Coronary artery (tissue), 2 donors: ENCODE measurements around the gene SAMD11.
A peak's percentile ranks its signal among the peaks of the same experiment; 100 is the strongest.

Experiments used
- DNase-seq: peaks from one replicate; pipeline ENCODE4 v3.0.0-alpha.2; 2017; ENCODE audit warnings: low spot score
- H3K27ac ChIP-seq, 2 donors: fragments of 200-600 bp; sonication (generic); one replicate each; pipeline ENCODE4 v1.5.1; 2016 to 2019
- H3K4me3 ChIP-seq: fragments of 200-600 bp; sonication (generic); 2 replicates; pipeline ENCODE4 v1.5.1; 2016; ENCODE audit warnings: mild to moderate bottlenecking, moderate library complexity
- TF ChIP-seq, protein P1 (sequence below): fragments of 200-600 bp; sonication (generic); IDR thresholded peaks from one replicate; pipeline ENCODE4 v1.5.1; 2019; ENCODE audit warnings: antibody characterized with exemption

Gene SAMD11

GRCh38 chr1:955474-955873 is 31.8 kb downstream of the SAMD11 start:
- Histone ChIP-seq H3K27ac (no peak overlapping the region), H3K4me3 (no peak overlapping the region)
- no peak for DNase-seq
- TF ChIP-seq, protein P1, sequence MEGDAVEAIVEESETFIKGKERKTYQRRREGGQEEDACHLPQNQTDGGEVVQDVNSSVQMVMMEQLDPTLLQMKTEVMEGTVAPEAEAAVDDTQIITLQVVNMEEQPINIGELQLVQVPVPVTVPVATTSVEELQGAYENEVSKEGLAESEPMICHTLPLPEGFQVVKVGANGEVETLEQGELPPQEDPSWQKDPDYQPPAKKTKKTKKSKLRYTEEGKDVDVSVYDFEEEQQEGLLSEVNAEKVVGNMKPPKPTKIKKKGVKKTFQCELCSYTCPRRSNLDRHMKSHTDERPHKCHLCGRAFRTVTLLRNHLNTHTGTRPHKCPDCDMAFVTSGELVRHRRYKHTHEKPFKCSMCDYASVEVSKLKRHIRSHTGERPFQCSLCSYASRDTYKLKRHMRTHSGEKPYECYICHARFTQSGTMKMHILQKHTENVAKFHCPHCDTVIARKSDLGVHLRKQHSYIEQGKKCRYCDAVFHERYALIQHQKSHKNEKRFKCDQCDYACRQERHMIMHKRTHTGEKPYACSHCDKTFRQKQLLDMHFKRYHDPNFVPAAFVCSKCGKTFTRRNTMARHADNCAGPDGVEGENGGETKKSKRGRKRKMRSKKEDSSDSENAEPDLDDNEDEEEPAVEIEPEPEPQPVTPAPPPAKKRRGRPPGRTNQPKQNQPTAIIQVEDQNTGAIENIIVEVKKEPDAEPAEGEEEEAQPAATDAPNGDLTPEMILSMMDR: no peak

GRCh38 chr1:956636-957035 is 32.9 kb downstream of the SAMD11 start:
- DNase-seq: no peak
- TF ChIP-seq, protein P1: no peak
- H3K4me3 ChIP-seq: no peak overlapping the region
- H3K27ac ChIP-seq: no peak overlapping the region

DNA sequence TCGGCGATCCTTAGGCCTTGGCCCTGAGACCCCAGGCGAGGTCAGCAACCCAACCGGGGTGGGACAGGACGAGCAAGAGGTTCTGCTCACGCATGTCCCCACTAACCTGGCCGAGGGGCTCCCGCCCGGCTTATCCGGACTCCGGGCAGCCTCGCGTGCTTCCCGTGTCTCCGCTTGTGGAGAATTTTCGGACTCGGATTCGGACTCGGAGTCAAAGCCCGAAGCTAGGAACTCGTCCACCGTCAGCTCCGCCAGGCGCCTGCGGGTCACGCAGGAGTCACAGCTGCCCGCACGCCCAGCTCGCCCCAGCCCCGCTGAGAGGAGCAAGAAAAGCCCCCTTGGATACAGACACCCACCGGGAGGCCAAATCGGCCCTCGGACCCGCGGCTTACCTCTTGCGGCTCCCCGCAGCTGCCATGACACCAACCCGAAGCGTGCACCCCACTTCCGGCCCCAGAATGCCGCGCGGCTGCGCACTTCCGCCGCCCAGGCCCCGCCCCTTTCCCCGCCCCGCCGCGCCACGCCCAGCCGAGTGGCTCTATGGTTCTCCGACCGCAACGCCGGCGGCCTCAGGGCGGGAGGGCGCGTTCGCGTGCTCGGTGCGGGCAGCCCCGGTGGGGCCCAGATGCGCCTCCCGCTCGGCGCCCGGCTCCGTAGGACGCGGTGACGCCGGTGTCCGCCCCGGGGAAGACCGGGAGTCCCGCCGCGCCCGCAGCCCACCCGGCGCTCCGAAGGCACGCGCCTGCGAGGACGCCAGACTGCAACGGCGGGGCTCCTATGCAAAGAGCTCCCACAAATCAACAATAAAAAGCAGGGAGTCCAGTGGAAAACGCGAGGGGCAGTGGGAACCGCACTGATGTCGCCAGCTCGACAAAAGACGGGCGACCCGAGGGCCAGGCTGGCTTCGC is 35.4 kb downstream of the SAMD11 start, which contains the start of gene NOC2L:
Gene NOC2L (minus strand): TSS at position 434 of the 908 bp plus-strand sequence. CDS start 16 bp downstream, at position 418.
- TF ChIP-seq, protein P1: no peak
- peak; percentile 94 for DNase-seq
- H3K4me3 ChIP-seq: peak within 1 kb of the TSS; percentile 83
- H3K27ac ChIP-seq: peak within 1 kb of the TSS; percentile 28 to 51

- TF ChIP-seq, protein P1: no peak
- H3K4me3 ChIP-seq: peak overlapping the region; percentile 83
- no peak for DNase-seq
- H3K27ac ChIP-seq: peak overlapping the region in 1 of 2 donors; percentile 61
These were observed 36.1 kb downstream of the SAMD11 start for GRCh38 chr1:959731-960362.

GRCh38 chr1:960363-961131 is 36.8 kb downstream of the SAMD11 start, which contains the start of gene KLHL17:
Gene KLHL17, plus strand, starts transcription at chr1:960584. Its CDS starts 110 bp downstream, at chr1:960694.
- DNase-seq: no peak
- peak within 1 kb of the TSS in 1 of 2 donors; percentile 61 for H3K27ac ChIP-seq

DNA sequence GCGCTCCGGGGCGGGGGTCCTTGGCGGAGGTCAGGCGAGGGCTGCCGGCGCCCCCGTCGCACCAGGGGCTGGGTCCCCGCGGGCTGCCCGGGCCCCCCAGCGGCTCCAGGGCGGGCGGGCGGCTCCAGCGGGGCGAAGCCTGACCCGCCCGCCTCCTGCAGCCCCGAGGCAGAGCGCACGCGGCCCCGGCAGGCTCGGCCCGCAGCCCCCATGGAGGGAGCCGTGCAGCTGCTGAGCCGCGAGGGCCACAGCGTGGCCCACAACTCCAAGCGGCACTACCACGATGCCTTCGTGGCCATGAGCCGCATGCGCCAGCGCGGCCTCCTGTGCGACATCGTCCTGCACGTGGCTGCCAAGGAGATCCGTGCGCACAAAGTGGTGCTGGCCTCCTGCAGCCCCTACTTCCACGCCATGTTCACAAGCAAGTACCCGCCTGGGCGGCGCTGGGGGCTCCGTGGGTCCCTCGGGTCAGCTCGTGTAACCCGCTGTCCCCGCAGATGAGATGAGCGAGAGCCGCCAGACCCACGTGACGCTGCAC is 37.5 kb downstream of the SAMD11 start:
- H3K4me3 ChIP-seq: peak overlapping the region; percentile 83
- DNase-seq: no peak
- H3K27ac ChIP-seq: peak overlapping the region in 1 of 2 donors; percentile 61
- TF ChIP-seq, protein P1: no peak

More at GRCh38 chr1:960363-961131, 36.8 kb downstream of the SAMD11 start, which contains the start of gene KLHL17:
- H3K4me3 ChIP-seq: peak within 1 kb of the TSS; percentile 83
- TF ChIP-seq, protein P1: no peak
